Measurements from ENCODE around the gene LRRFIP1.

DNA sequence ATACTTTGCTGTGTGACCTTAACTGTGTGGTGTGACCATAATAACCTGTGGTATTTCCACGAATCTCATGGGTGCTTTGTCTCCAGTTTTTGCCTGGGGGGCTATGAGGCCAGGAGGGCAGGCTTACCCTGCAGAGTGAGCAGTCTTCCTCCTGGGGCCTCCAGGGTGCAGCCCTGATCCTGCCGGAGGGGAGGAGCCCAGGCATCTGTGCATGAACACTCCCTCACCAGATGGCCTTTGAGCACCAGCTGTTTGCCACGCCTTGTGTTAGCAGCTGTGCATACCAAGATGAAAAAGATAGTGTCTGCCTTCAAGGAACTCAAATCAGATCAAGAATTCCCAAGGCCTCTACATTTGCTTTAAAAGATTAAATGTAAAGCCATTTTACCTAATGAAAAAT, 96.2 kb downstream of the LRRFIP1 start:
- TF ChIP-seq, protein P1, sequence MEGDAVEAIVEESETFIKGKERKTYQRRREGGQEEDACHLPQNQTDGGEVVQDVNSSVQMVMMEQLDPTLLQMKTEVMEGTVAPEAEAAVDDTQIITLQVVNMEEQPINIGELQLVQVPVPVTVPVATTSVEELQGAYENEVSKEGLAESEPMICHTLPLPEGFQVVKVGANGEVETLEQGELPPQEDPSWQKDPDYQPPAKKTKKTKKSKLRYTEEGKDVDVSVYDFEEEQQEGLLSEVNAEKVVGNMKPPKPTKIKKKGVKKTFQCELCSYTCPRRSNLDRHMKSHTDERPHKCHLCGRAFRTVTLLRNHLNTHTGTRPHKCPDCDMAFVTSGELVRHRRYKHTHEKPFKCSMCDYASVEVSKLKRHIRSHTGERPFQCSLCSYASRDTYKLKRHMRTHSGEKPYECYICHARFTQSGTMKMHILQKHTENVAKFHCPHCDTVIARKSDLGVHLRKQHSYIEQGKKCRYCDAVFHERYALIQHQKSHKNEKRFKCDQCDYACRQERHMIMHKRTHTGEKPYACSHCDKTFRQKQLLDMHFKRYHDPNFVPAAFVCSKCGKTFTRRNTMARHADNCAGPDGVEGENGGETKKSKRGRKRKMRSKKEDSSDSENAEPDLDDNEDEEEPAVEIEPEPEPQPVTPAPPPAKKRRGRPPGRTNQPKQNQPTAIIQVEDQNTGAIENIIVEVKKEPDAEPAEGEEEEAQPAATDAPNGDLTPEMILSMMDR (IDR thresholded peaks at IDR 0.05; ENCODE audit: borderline replicate concordance, extremely low read depth, low read length, poor library complexity, severe bottlenecking): no peak
- no peak for TF ChIP-seq EZH2 (IDR thresholded peaks at IDR 0.05; ENCODE audit: borderline replicate concordance, low read depth, low read length, severe bottlenecking)
